Testis (tissue), 3 donors: ENCODE measurements around the gene DGUOK. TPM values are rescaled to one million over a fixed set of nuclear protein-coding genes. Genes with fewer than 3 reads are reported as not detected.

Source experiments
- DNase-seq: peaks from one replicate; pipeline ENCODE4 v3.0.0-alpha.2; 2019
- H3K27ac ChIP-seq, 2 donors: fragments of 200-600 bp; sonication (generic); one replicate each; pipeline ENCODE4 v1.5.1; 2019
- H3K27me3 ChIP-seq: fragments of 200-600 bp; sonication (generic); one replicate; pipeline ENCODE4 v1.5.1; 2019
- H3K36me3 ChIP-seq: fragments of 200-600 bp; sonication (generic); one replicate; pipeline ENCODE4 v1.5.1; 2017; ENCODE audit warnings: low read depth; ENCODE audit errors: missing control alignments
- H3K4me1 ChIP-seq: fragments of 200-600 bp; sonication (generic); one replicate; pipeline ENCODE4 v1.5.1; 2019
- H3K4me3 ChIP-seq, 2 donors: fragments of 200-600 bp; sonication (generic); one replicate each; pipeline ENCODE4 v1.5.1; 2017 to 2019
- H3K9me3 ChIP-seq: fragments of 200-600 bp; sonication (generic); one replicate; pipeline ENCODE4 v1.5.1; 2017
- CTCF ChIP-seq, 3 experiments: fragments of 450-650 bp in 2 of 3; fragments of 200-600 bp in 1 of 3; sonication (generic) in 1 of 3; IDR thresholded peaks; one replicate each; pipeline ENCODE4 v1.5.1; 2016 to 2019; ENCODE audit warnings: antibody characterized with exemption in 3 of 3, mild to moderate bottlenecking in 2 of 3, moderate library complexity in 1 of 3
- POLR2A ChIP-seq: fragments of 450-650 bp; IDR thresholded peaks from one replicate; pipeline ENCODE4 v1.6.1; 2017; ENCODE audit warnings: antibody characterized with exemption, mild to moderate bottlenecking, moderate library complexity
- WGBS, 2 donors: methylation state at CpG; one replicate each; pipeline ENCODE4 v1.1.5; 2018; 5-methylcytosine and 5-hydroxymethylcytosine counted together
- intact Hi-C: fragments of 100-400 bp; cut with DNase I; formaldehyde crosslinking; loops from one replicate; pipeline ENCODE4 v1.15.1; 2023; ENCODE audit warnings: low total_unique reads
- polyA plus RNA-seq: library from polyadenylated mRNA; stranded (reverse); fragments of 350-450 nt; fragmentation: Illumina TruSeq; extraction: RNeasy Lipid Tissue Mini Kit (QIAGEN cat#74804); gene quantifications from one replicate; pipeline ENCODE4 v1.2.3, GENCODE V29; 2014; ENCODE audit warnings: low read depth, low replicate concordance; ENCODE audit not compliant: insufficient read depth
- small RNA-seq, 2 donors: library from RNA; depleted of rRNA; stranded (forward); fragments of <200 nt; gene quantifications; one replicate each; pipeline ENCODE3, GENCODE V24; 2016
- total RNA-seq, 2 donors: library from RNA; depleted of rRNA; stranded (reverse); fragments of >200 nt; gene quantifications; one replicate each; pipeline ENCODE4 v1.2.3, GENCODE V29; 2016

Gene DGUOK
- total and polyA plus RNA-seq, 3 donors from 2014 or later = 87.7 to 93.9 (median 91.0) TPM

DNA sequence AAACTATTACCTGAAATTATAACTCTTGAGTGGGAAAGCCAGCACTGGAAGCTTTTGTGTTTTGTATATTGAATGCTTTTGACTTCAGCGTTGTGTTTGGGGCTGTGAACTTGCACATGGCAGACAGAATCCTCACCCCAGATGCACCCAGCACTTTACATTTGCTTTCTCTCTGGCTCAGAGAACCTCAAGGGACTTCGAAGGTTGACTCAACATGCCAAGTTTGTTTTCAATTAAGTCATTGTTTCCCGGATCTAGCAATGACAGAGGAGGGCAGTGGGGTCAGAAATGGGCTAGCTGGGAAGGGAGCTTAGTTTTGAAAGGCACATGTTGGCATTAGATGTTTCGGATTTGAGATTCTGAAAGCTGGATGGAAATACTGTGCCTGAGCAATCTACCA, 80.4 kb downstream of the DGUOK start:
- no peaks in the 10 kb centered on the region for H3K9me3 ChIP-seq
- intact Hi-C loops = no loop called here
- peaks cover 29% of the 10 kb centered on the region for H3K4me1 ChIP-seq
- H3K36me3 ChIP-seq = no peaks in the 10 kb centered on the region
- TF ChIP-seq POLR2A (no peak), CTCF (IDR thresholded peaks at IDR 0.05) (no peak)
- 66 to 69% methylated on average over 4 of the region's 4 CpGs for WGBS, 2 donors
- DNase-seq = no peak
- no peaks in the 10 kb centered on the region for H3K27me3 ChIP-seq
- H3K4me3 ChIP-seq = no peak overlapping the region
- H3K27ac ChIP-seq = no peak overlapping the region

- TF ChIP-seq CTCF (IDR thresholded peaks at IDR 0.05) (no peak), POLR2A (no peak)
- WGBS, 2 donors = 80 to 91% methylated on average over 5 of the region's 5 CpGs
- no peaks in the 10 kb centered on the region for H3K9me3 ChIP-seq
- H3K4me3 ChIP-seq = no peak overlapping the region
- H3K4me1 ChIP-seq = peaks cover 28% of the 10 kb centered on the region
- intact Hi-C loops = no loop called here
- H3K36me3 ChIP-seq = no peaks in the 10 kb centered on the region
- no peak overlapping the region for H3K27ac ChIP-seq
- peak; percentile 10 for DNase-seq
- H3K27me3 ChIP-seq = no peaks in the 10 kb centered on the region
These were observed 81.0 kb downstream of the DGUOK start for GRCh38 chr2:74007711-74008110.

Small RNAs within 50 kb of the gene (small RNA-seq; reads per million reads assigned to genes)
- gene AC110801.1 (0 reads per million in 2 donors), gene RNA5SP97 (0 reads per million in 2 donors)

Other genes with a start within 250 kb of the DGUOK start
- gene TPRKB, start 189.5 kb upstream of the DGUOK start, total RNA-seq = 10 to 100 TPM; 29.0 to 34.5 TPM
- gene TPRKB, start 189.5 kb upstream of the DGUOK start, polyA plus RNA-seq = 72.2 TPM
- 10 to 100 TPM; 55.3 to 56.3 TPM for gene DUSP11, start 146.8 kb upstream of the DGUOK start, total RNA-seq
- 32.2 TPM for gene DUSP11, start 146.8 kb upstream of the DGUOK start, polyA plus RNA-seq
- 10 to 100 TPM in 1 of 2 donors, 1 to 10 TPM in 1; 3.5 to 18.6 TPM for gene C2orf78, start 142.7 kb upstream of the DGUOK start, total RNA-seq
- gene C2orf78, start 142.7 kb upstream of the DGUOK start, polyA plus RNA-seq = 11.6 TPM
- gene STAMBP, start 97.9 kb upstream of the DGUOK start, total RNA-seq = 10 to 100 TPM; 47.4 to 51.2 TPM
- gene STAMBP, start 97.9 kb upstream of the DGUOK start, polyA plus RNA-seq = 49.0 TPM
- 1 to 10 TPM; 1.3 to 2.7 TPM for gene ACTG2, start 33.9 kb upstream of the DGUOK start, total RNA-seq
- gene ACTG2, start 33.9 kb upstream of the DGUOK start, polyA plus RNA-seq = 93.4 TPM
- gene TET3, start 58.0 kb downstream of the DGUOK start, total RNA-seq = 10 to 100 TPM in 1 of 2 donors, 1 to 10 TPM in 1; 9.7 to 12.2 TPM
- gene TET3, start 58.0 kb downstream of the DGUOK start, polyA plus RNA-seq = 4.3 TPM
- 10 to 100 TPM; 40.2 to 56.2 TPM for gene BOLA3, start 221.0 kb downstream of the DGUOK start, total RNA-seq
- gene BOLA3, start 221.0 kb downstream of the DGUOK start, polyA plus RNA-seq = 41.9 TPM